Uterus (tissue), 2 donors: ENCODE measurements around the gene LRRC49.

Experiments
- POLR2A ChIP-seq, 2 donors: fragments of 450-650 bp; IDR thresholded peaks; one replicate each; pipeline ENCODE4 v1.6.1; 2016; ENCODE audit warnings: antibody characterized with exemption in 2 of 2, mild to moderate bottlenecking in 1 of 2, moderate library complexity in 1 of 2
- TF ChIP-seq, protein P1 (sequence below), 4 experiments: fragments of 200-600 bp in 2 of 4; fragments of 450-650 bp in 2 of 4; sonication (generic) in 2 of 4; IDR thresholded peaks; one replicate each; pipeline ENCODE4 v1.5.1; 2016 to 2019; ENCODE audit warnings: antibody characterized with exemption in 4 of 4, mild to moderate bottlenecking in 2 of 4, moderate library complexity in 1 of 4

DNA sequence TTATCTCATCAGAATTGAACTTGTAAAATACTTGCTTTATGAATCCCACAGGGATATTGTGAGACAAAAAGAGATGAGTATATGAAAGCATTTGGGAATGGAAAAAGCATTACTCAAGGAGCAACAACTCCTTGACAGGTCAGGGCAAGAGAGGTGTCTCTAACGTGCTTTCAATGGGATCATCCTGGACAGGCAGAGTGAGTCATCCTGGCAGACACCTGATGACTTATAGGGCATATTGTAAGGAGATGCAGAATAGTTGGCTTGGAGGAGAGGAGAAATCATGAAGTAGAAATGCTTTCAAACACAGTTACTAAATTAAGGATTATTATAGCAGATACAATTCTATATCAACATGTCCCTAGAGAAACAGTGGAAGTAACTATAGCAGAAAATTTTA lies 150.7 kb downstream of the LRRC49 start:
- TF ChIP-seq, protein P1, sequence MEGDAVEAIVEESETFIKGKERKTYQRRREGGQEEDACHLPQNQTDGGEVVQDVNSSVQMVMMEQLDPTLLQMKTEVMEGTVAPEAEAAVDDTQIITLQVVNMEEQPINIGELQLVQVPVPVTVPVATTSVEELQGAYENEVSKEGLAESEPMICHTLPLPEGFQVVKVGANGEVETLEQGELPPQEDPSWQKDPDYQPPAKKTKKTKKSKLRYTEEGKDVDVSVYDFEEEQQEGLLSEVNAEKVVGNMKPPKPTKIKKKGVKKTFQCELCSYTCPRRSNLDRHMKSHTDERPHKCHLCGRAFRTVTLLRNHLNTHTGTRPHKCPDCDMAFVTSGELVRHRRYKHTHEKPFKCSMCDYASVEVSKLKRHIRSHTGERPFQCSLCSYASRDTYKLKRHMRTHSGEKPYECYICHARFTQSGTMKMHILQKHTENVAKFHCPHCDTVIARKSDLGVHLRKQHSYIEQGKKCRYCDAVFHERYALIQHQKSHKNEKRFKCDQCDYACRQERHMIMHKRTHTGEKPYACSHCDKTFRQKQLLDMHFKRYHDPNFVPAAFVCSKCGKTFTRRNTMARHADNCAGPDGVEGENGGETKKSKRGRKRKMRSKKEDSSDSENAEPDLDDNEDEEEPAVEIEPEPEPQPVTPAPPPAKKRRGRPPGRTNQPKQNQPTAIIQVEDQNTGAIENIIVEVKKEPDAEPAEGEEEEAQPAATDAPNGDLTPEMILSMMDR (IDR thresholded peaks at IDR 0.05), result no peak
- TF ChIP-seq POLR2A (IDR thresholded peaks at IDR 0.05), result no peak
